Stimulated activated CD8-positive, alpha-beta memory T cell treated with anti-CD3 and anti-CD28 coated beads, Interleukin-15, amount 100 ng/mL, for 4 hours (primary cell): ENCODE results near the gene WWC2.

Experiments used
- DNase-seq, 2 donors: peaks; one replicate each; pipeline ENCODE4 v3.0.0-alpha.2; 2020; ENCODE audit warnings: low read depth in 2 of 2

Gene WWC2

GRCh38 chr4:183256756-183257385, 157.8 kb downstream of the WWC2 start:
- no peak for DNase-seq

- no peak for DNase-seq
Measured at GRCh38 chr4:183257808-183258207, 158.8 kb downstream of the WWC2 start.

GRCh38 chr4:183260491-183261151, 161.6 kb downstream of the WWC2 start:
- no peak for DNase-seq

GRCh38 chr4:183261953-183262775, 163.1 kb downstream of the WWC2 start:
- peak; percentile 20 to 30 for DNase-seq

- no peak for DNase-seq
Measured at GRCh38 chr4:183262776-183263100, 163.7 kb downstream of the WWC2 start.

GRCh38 chr4:183263787-183264386, 164.8 kb downstream of the WWC2 start:
- DNase-seq = no peak

GRCh38 chr4:183264614-183265013, 165.6 kb downstream of the WWC2 start:
- no peak for DNase-seq

GRCh38 chr4:183266371-183266770, 167.3 kb downstream of the WWC2 start:
- no peak for DNase-seq

- no peak for DNase-seq
Measured at GRCh38 chr4:183268556-183268955, 169.5 kb downstream of the WWC2 start.

- DNase-seq = no peak
Measured at GRCh38 chr4:183272384-183272783, 173.3 kb downstream of the WWC2 start.

GRCh38 chr4:183276106-183276505, 177.0 kb downstream of the WWC2 start:
- DNase-seq = no peak

GRCh38 chr4:183284258-183284785, 185.3 kb downstream of the WWC2 start:
- DNase-seq = no peak

GRCh38 chr4:183284965-183285364, 185.9 kb downstream of the WWC2 start:
- DNase-seq = no peak

GRCh38 chr4:183285886-183286285, 186.8 kb downstream of the WWC2 start:
- no peak for DNase-seq

- DNase-seq = no peak
Measured at GRCh38 chr4:183286590-183287308, 187.7 kb downstream of the WWC2 start.

- no peak for DNase-seq
Measured at GRCh38 chr4:183287309-183287659, 188.2 kb downstream of the WWC2 start.

- DNase-seq = no peak
Measured at GRCh38 chr4:183287677-183288076, 188.6 kb downstream of the WWC2 start.

GRCh38 chr4:183288955-183289354, 189.9 kb downstream of the WWC2 start:
- no peak for DNase-seq

- DNase-seq = no peak
Measured at GRCh38 chr4:183289688-183290087, 190.6 kb downstream of the WWC2 start.

GRCh38 chr4:183291070-183291469, 192.0 kb downstream of the WWC2 start:
- DNase-seq = no peak

- DNase-seq = no peak
Measured at GRCh38 chr4:183295711-183296110, 196.7 kb downstream of the WWC2 start.

GRCh38 chr4:183297675-183298074, 198.6 kb downstream of the WWC2 start:
- no peak for DNase-seq
